Fibroblast of peridontal ligament (primary cell): ENCODE measurements around the gene NDUFS4.
"Not testable (repeated sequence)": the region's sequence is repeated elsewhere in the genome, so short reads cannot be mapped to it uniquely, and the experiment has no call there.

ENCODE experiments used
- DNase-seq: peaks from one replicate; pipeline ENCODE4 v3.0.0-alpha.2; 2010; ENCODE audit errors: extremely low read depth

NDUFS4 gene

GRCh38 chr5:53560506-53561191, at the start of gene NDUFS4:
TSS of gene NDUFS4 (plus strand) at chr5:53560639. CDS start at chr5:53560663, 24 bp downstream.
- peak; percentile 96 for DNase-seq

GRCh38 chr5:53512539-53512938, 47.9 kb upstream of the NDUFS4 start:
- DNase-seq = no peak

GRCh38 chr5:53515988-53516387, 44.5 kb upstream of the NDUFS4 start:
- no peak for DNase-seq

- DNase-seq = no peak
These were observed 39.6 kb upstream of the NDUFS4 start for GRCh38 chr5:53520813-53521212.

- DNase-seq = peak; percentile 54
These were observed 22.7 kb upstream of the NDUFS4 start for GRCh38 chr5:53537711-53538110.

- not testable (repeated sequence) for DNase-seq
These were observed 19.7 kb upstream of the NDUFS4 start for GRCh38 chr5:53540739-53541138.

- DNase-seq = no peak
These were observed 18.6 kb upstream of the NDUFS4 start for GRCh38 chr5:53541859-53542258.

- DNase-seq = no peak
These were observed 17.5 kb upstream of the NDUFS4 start for GRCh38 chr5:53542926-53543325.

GRCh38 chr5:53543401-53543800, 17.0 kb upstream of the NDUFS4 start:
- DNase-seq = peak; percentile 65

- no peak for DNase-seq
These were observed 14.7 kb upstream of the NDUFS4 start for GRCh38 chr5:53545744-53546143.

GRCh38 chr5:53547226-53547625, 13.2 kb upstream of the NDUFS4 start:
- DNase-seq = no peak

- DNase-seq = not testable (repeated sequence)
These were observed 11.9 kb upstream of the NDUFS4 start for GRCh38 chr5:53548501-53548900.

- DNase-seq = no peak
These were observed 10.6 kb upstream of the NDUFS4 start for GRCh38 chr5:53549792-53550191.

GRCh38 chr5:53552561-53552960, 7.9 kb upstream of the NDUFS4 start:
- DNase-seq = no peak

GRCh38 chr5:53554444-53554843, 6.0 kb upstream of the NDUFS4 start:
- no peak for DNase-seq

- DNase-seq = no peak
These were observed 5.3 kb upstream of the NDUFS4 start for GRCh38 chr5:53555160-53555559.

- peak; percentile 64 for DNase-seq
These were observed 4.4 kb upstream of the NDUFS4 start for GRCh38 chr5:53556001-53556400.

GRCh38 chr5:53557386-53557785, 3.1 kb upstream of the NDUFS4 start:
- peak; percentile 21 for DNase-seq

- no peak for DNase-seq
These were observed 1.5 kb upstream of the NDUFS4 start for GRCh38 chr5:53558966-53559365.

- no peak for DNase-seq
These were observed 411 bp upstream of the NDUFS4 start for GRCh38 chr5:53560028-53560427.

- no peak for DNase-seq
These were observed 8.0 kb downstream of the NDUFS4 start for GRCh38 chr5:53568401-53568800.

- DNase-seq = peak; percentile 75
These were observed 8.4 kb downstream of the NDUFS4 start for GRCh38 chr5:53568871-53569270.

GRCh38 chr5:53569453-53569852, 9.0 kb downstream of the NDUFS4 start:
- no peak for DNase-seq

GRCh38 chr5:53571403-53571802, 11.0 kb downstream of the NDUFS4 start:
- no peak for DNase-seq
